Measurements from ENCODE around the gene TPCN2. TPM values are rescaled to one million over a fixed set of nuclear protein-coding genes. Genes with fewer than 3 reads are reported as not detected.

The TPCN2 gene
- total and polyA plus RNA-seq, 2 donors from 2014 or later = 12.9 to 22.4 TPM

DNA sequence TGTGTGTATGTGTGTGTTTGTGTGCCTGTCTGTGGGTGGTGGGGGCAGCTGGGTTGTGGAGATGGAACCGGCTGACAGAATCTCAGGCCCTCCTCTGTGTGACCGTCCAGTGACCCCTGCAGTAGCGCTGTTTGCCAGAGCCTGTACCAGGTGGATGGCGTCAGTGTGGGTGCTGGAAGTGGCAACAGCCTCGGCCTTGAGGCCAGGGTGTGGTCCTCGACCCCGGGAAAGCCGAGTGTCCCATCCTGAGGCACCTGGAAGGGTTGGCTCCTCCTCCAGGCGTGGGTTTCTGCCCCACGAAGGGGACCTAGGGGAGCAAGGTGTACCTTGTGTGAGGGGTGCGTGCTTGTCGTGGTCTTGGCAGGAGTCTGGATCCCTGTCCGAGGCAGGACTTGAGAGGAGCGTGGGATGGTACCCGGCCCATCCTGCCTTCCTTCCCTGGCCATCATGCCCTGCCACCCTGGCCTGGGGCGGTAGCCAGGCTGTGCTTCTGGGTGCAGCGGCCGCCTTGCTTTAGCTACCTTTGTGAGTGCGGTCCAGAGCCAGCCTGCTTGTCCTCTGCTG is 16.5 kb downstream of the TPCN2 start:
- intact Hi-C loops (cut with DNase I) = no loop called here
- Histone ChIP-seq H3K4me3 (ENCODE audit: low read length in 3 of 3) (no peak overlapping the region), H3K27ac (ENCODE audit: low read depth in 2 of 2, low read length in 2 of 2) (no peak overlapping the region), H3K9me3 (ENCODE audit: control insufficient read depth in 2 of 3, insufficient read depth in 1 of 3, low read length in 3 of 3) (no peaks in the 10 kb centered on the region), H3K4me1 (ENCODE audit: control insufficient read depth in 2 of 3, insufficient read depth in 2 of 3, low read depth in 1 of 3, low read length in 3 of 3) (peaks cover 0 to 2% (median 0%) of the 10 kb centered on the region in 3 donors), H3K27me3 (ENCODE audit: control insufficient read depth, insufficient read depth, low read length) (no peaks in the 10 kb centered on the region), H3K36me3 (ENCODE audit: control insufficient read depth in 2 of 3, insufficient read depth in 3 of 3, low read length in 3 of 3) (peaks cover 2 to 13% (median 8%) of the 10 kb centered on the region in 3 donors), H3K9ac (ENCODE audit: low read length in 3 of 3) (no peak overlapping the region)
- TF ChIP-seq, protein P1, sequence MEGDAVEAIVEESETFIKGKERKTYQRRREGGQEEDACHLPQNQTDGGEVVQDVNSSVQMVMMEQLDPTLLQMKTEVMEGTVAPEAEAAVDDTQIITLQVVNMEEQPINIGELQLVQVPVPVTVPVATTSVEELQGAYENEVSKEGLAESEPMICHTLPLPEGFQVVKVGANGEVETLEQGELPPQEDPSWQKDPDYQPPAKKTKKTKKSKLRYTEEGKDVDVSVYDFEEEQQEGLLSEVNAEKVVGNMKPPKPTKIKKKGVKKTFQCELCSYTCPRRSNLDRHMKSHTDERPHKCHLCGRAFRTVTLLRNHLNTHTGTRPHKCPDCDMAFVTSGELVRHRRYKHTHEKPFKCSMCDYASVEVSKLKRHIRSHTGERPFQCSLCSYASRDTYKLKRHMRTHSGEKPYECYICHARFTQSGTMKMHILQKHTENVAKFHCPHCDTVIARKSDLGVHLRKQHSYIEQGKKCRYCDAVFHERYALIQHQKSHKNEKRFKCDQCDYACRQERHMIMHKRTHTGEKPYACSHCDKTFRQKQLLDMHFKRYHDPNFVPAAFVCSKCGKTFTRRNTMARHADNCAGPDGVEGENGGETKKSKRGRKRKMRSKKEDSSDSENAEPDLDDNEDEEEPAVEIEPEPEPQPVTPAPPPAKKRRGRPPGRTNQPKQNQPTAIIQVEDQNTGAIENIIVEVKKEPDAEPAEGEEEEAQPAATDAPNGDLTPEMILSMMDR (IDR thresholded peaks at IDR 0.05; ENCODE audit: borderline replicate concordance, extremely low read depth, insufficient read depth) = no peak
- DNase-seq = no peak
- FAIRE-seq = no peak

DNA sequence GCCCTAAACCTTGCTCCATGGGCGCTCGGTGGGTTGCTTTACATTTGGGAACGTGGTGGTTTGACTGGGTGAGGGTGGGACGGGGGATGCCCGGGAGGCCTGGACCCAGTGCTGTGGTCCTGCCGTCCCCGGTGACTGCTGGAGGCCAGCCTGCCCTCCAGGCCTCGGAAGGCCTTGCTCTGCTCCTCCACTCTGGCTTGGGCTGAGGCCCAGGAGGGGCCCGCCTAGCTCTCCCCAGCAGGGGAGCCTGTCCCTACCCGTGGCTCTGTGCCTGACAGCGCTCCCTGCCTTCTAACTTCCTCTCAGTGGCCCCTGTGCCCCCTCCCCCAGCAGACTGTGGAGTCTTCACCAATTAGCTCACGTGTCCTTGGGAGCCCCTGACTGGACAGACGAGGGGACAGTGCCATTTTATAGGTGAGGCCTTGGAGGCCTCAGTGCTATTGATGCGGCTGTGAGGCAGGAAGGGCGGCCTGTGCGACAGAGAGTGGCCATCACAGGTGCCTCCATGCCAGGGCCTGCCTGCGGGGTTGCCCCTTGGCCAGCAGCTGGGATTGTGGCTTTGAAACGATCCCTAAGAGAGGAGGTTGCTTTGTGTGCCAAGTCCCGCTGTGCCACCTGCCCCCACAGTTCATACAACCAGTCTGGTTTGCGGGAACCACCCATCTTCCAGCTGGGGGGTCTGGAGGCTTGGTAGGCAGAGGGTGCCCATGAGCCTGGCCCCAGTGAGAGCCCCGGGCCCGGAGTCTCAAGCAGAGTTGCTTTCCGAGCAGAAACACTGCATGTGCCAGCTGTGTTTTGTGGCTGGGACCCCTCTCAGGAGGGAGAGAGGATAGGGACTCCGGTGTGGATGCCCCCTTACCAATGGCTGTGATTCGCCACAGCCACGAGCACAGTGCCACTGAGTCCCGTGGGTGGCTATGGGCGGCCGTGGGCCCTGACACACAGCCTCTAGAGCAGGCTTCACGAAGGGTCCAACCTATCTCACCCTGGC is 17.7 kb downstream of the TPCN2 start:
- DNase-seq (peak in 1 of 5 donors; percentile 45), FAIRE-seq (no peak)
- H3K9me3 ChIP-seq (ENCODE audit: control insufficient read depth in 2 of 3, insufficient read depth in 1 of 3, low read length in 3 of 3) = no peaks in the 10 kb centered on the region
- H3K4me1 ChIP-seq (ENCODE audit: control insufficient read depth in 2 of 3, insufficient read depth in 2 of 3, low read depth in 1 of 3, low read length in 3 of 3) = peaks cover 0 to 2% (median 0%) of the 10 kb centered on the region in 3 donors
- TF ChIP-seq, protein P1 (IDR thresholded peaks at IDR 0.05; ENCODE audit: borderline replicate concordance, extremely low read depth, insufficient read depth) = no peak
- H3K36me3 ChIP-seq (ENCODE audit: control insufficient read depth in 2 of 3, insufficient read depth in 3 of 3, low read length in 3 of 3) = peaks cover 2 to 17% (median 8%) of the 10 kb centered on the region in 3 donors
- H3K4me3 ChIP-seq (ENCODE audit: low read length in 3 of 3) = no peak overlapping the region
- intact Hi-C loops (cut with DNase I) = no loop called here
- no peaks in the 10 kb centered on the region for H3K27me3 ChIP-seq (ENCODE audit: control insufficient read depth, insufficient read depth, low read length)
- H3K27ac ChIP-seq (ENCODE audit: low read depth in 2 of 2, low read length in 2 of 2) = no peak overlapping the region
- H3K9ac ChIP-seq (ENCODE audit: low read length in 3 of 3) = no peak overlapping the region

DNA sequence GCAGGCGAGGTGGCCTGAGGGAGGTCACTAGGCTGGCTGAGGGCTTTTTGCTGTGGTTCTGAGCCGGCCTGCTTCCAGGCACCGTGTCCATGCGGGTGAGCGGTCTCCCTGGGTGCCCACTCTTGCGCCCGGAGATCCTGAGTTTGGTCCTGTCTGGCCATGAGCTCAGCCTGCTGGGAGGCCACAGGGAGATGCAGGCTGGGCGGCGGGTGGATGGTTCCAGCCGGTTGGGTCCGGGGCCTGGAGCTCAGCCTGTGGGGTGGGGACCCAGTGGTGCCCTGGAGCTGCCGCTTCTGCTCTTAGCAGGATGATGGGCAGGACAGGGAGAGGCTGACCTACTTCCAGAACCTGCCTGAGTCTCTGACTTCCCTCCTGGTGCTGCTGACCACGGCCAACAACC is 18.5 kb downstream of the TPCN2 start:
- Histone ChIP-seq H3K27me3 (ENCODE audit: control insufficient read depth, insufficient read depth, low read length) (no peaks in the 10 kb centered on the region), H3K4me1 (ENCODE audit: control insufficient read depth in 2 of 3, insufficient read depth in 2 of 3, low read depth in 1 of 3, low read length in 3 of 3) (peaks cover 0 to 2% (median 0%) of the 10 kb centered on the region in 3 donors), H3K9ac (ENCODE audit: low read length in 3 of 3) (no peak overlapping the region), H3K4me3 (ENCODE audit: low read length in 3 of 3) (no peak overlapping the region), H3K36me3 (ENCODE audit: control insufficient read depth in 2 of 3, insufficient read depth in 3 of 3, low read length in 3 of 3) (peaks cover 2 to 20% (median 8%) of the 10 kb centered on the region in 3 donors), H3K27ac (ENCODE audit: low read depth in 2 of 2, low read length in 2 of 2) (no peak overlapping the region), H3K9me3 (ENCODE audit: control insufficient read depth in 2 of 3, insufficient read depth in 1 of 3, low read length in 3 of 3) (no peaks in the 10 kb centered on the region)
- TF ChIP-seq, protein P1 (IDR thresholded peaks at IDR 0.05; ENCODE audit: borderline replicate concordance, extremely low read depth, insufficient read depth) = no peak
- intact Hi-C loops (cut with DNase I) = no loop called here
- FAIRE-seq (no peak), DNase-seq (no peak)
